ENCODE results near the gene CCNK. TPM values are rescaled to one million over a fixed set of nuclear protein-coding genes. Genes with fewer than 3 reads are reported as not detected.

The CCNK gene
- total RNA-seq, 1 donor from 2014 or later: 66.2 TPM

DNA sequence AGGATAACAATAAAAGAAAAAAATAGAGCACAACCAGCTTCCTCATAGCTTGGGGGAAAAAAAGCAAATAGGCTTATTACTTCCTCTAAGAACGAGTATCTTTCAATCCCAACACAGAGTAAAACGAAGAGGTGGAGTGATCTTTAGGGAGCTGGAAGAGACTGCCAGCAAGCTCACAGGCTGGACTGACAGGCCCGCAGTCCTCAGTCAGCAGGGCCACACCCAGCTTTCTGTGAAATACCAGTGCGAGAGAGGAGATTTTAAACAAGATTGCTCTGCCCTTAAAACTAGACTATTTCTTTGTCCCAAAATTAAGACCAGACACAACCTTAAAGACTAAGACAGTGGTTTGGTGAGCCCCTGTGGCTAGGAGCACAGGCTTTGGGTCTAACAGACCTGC lies 33.5 kb upstream of the CCNK start:
- Mint-ChIP-seq H3K4me3 (no peak overlapping the region), H3K27me3 (no peaks in the 10 kb centered on the region), H3K9me3 (no peaks in the 10 kb centered on the region), H3K4me1 (ENCODE audit: unreplicated experiment) (no peaks in the 10 kb centered on the region), H3K27ac (peak overlapping the region; percentile 80), H3K36me3 (peaks cover 23% of the 10 kb centered on the region)
- DNase-seq (ENCODE audit: extremely low spot score, unreplicated experiment): no peak
- TF ChIP-seq CTCF (conservative IDR thresholded peaks at IDR 0.05): no peak

GRCh38 chr14:99450266-99450665 lies 30.9 kb upstream of the CCNK start:
- TF ChIP-seq CTCF (conservative IDR thresholded peaks at IDR 0.05): no peak
- no peak for DNase-seq (ENCODE audit: extremely low spot score, unreplicated experiment)
- no peaks in the 10 kb centered on the region for H3K4me1 Mint-ChIP-seq (ENCODE audit: unreplicated experiment)
- H3K36me3 Mint-ChIP-seq: peaks cover 30% of the 10 kb centered on the region
- H3K9me3 Mint-ChIP-seq: no peaks in the 10 kb centered on the region
- no peaks in the 10 kb centered on the region for H3K27me3 Mint-ChIP-seq
- no peak overlapping the region for H3K4me3 Mint-ChIP-seq
- no peak overlapping the region for H3K27ac Mint-ChIP-seq

- no peak for TF ChIP-seq CTCF (conservative IDR thresholded peaks at IDR 0.05)
Measured at GRCh38 chr14:99451234-99451633, 30.0 kb upstream of the CCNK start.

GRCh38 chr14:99452968-99453367 lies 28.2 kb upstream of the CCNK start:
- Mint-ChIP-seq H3K4me3 (no peak overlapping the region), H3K27me3 (no peaks in the 10 kb centered on the region)

More at GRCh38 chr14:99451234-99451633, 30.0 kb upstream of the CCNK start:
- no peak overlapping the region for H3K27ac Mint-ChIP-seq
- H3K36me3 Mint-ChIP-seq: peaks cover 30% of the 10 kb centered on the region
- H3K27me3 Mint-ChIP-seq: no peaks in the 10 kb centered on the region
- H3K4me1 Mint-ChIP-seq (ENCODE audit: unreplicated experiment): no peaks in the 10 kb centered on the region
- H3K4me3 Mint-ChIP-seq: no peak overlapping the region
- H3K9me3 Mint-ChIP-seq: no peaks in the 10 kb centered on the region
- no peak for DNase-seq (ENCODE audit: extremely low spot score, unreplicated experiment)

GRCh38 chr14:99454246-99454645 lies 27.0 kb upstream of the CCNK start:
- H3K27me3 Mint-ChIP-seq: no peaks in the 10 kb centered on the region
- no peak overlapping the region for H3K4me3 Mint-ChIP-seq
- TF ChIP-seq CTCF (conservative IDR thresholded peaks at IDR 0.05): no peak

More at GRCh38 chr14:99452968-99453367, 28.2 kb upstream of the CCNK start:
- H3K27ac Mint-ChIP-seq: no peak overlapping the region
- peaks cover 31% of the 10 kb centered on the region for H3K36me3 Mint-ChIP-seq
- H3K9me3 Mint-ChIP-seq: no peaks in the 10 kb centered on the region
- no peak for DNase-seq (ENCODE audit: extremely low spot score, unreplicated experiment)
- no peaks in the 10 kb centered on the region for H3K4me1 Mint-ChIP-seq (ENCODE audit: unreplicated experiment)
- TF ChIP-seq CTCF (conservative IDR thresholded peaks at IDR 0.05): no peak

More at GRCh38 chr14:99454246-99454645, 27.0 kb upstream of the CCNK start:
- DNase-seq (ENCODE audit: extremely low spot score, unreplicated experiment): no peak
- no peaks in the 10 kb centered on the region for H3K9me3 Mint-ChIP-seq
- peaks cover 34% of the 10 kb centered on the region for H3K36me3 Mint-ChIP-seq
- no peak overlapping the region for H3K27ac Mint-ChIP-seq
- H3K4me1 Mint-ChIP-seq (ENCODE audit: unreplicated experiment): no peaks in the 10 kb centered on the region

Measured in type B pancreatic cell (in vitro differentiated cells).